NCI-H1105 treated with DMSO at 0.1 percent for 48 hours (cell line): ENCODE measurements around the gene CNTNAP4.

Experiments
- DNase-seq: peaks from one replicate; lab custom pipeline; 2025; lab: John Stamatoyannopoulos, UW

CNTNAP4 gene

GRCh38 chr16:76309639-76310335, 32.6 kb downstream of the CNTNAP4 start:
- no peak for DNase-seq

DNA sequence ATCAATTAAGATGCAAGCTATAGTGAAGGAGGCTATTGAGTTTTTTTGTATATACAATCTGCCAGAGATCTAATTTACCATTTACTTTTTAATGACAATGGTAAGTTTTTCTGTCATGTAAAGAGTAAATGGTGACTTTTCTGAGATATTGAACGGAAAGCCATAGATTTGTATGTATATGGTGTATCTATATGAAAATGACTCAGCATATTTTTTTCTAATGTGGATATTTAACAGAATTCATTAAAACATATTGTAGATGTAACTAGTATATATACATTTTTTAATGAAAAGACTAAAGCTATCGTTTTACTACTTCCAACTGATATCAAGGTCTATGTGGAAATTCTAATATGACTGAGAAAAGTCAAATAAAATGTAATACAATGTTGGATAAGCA, 34.1 kb downstream of the CNTNAP4 start:
- DNase-seq: no peak

DNA sequence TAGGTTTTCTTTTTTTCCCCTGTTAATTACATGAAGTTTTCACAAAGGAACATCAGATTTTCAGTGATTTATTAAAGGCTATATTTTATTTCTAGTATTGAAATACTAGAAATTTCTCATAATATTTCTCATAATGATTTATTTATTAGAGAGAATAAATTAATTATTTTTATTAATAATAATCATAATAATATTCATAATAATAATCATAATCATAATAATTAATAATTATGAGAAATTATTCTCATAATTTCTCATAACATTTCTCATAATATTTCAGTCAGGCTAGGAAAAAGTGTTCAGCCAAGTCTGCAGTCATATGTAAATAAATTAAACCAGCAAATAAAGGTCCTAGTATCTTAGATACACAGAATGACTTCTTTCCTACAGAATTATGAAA, 41.4 kb downstream of the CNTNAP4 start:
- DNase-seq: no peak

- no peak for DNase-seq
These were observed 51.9 kb downstream of the CNTNAP4 start for GRCh38 chr16:76329106-76329505.

DNA sequence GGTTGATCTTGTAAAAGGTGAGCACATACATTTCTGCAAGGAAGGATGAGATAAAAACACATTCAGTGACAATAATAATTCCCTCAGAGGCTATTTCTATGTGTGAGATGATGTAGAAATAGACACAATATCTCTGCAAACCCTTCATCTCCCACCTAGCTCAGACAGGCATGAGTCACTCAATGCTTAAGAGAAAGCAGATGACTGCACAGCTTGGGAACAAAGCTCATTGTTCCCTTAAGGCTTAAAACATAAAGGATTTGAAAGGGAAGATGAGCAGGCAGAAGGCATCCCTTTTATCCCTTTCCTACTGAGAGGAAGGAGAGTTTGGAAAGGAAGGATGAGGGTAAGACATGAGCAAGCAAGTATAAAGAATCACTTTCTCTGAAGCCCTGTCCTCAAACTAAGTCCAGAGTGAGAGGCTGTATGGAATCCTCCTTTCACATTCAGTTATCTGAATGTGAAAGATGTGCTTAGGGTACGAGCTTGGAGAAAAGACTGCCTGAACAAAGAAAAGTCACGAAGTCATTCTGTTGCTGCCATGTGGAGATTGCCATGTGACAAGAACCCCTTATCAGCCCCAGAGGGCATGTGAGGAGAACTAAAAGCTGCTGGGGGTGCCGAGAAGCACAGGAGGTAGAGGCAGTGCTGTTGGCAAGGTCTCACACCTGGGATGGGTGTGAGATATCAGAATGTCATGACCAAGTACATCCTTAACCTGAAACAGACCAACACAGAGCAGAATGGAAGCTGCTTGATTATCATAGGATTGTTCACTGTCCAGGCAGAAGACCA, 58.2 kb downstream of the CNTNAP4 start:
- DNase-seq: no peak

- no peak for DNase-seq
These were observed 58.9 kb downstream of the CNTNAP4 start for GRCh38 chr16:76336112-76336511.

GRCh38 chr16:76338472-76338871, 61.3 kb downstream of the CNTNAP4 start:
- DNase-seq: no peak

- no peak for DNase-seq
These were observed 66.6 kb downstream of the CNTNAP4 start for GRCh38 chr16:76343769-76344168.

DNA sequence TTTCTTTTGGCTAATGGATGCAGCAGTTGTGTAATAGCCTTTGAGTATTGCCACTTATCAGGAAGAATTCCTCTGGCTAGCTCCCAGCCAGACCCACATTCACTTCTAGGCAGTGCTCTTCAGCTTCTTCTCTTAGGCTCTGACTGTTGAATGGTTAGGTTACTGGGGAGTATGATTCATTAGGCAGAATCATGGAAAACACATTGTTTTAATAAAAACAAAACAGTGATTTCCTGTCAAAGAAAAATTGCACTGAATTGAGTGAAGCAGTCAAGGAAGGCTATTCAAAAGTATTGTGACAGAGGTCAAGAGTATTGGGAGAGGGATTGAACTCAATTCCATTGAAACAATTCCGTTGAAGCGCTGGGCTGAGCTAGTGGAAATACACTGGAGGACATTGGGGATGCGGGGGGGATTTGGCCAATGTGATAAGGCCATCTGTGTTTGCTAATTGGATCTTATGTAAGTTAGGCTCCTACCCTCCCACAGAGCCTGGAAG, 68.0 kb downstream of the CNTNAP4 start:
- no peak for DNase-seq

DNA sequence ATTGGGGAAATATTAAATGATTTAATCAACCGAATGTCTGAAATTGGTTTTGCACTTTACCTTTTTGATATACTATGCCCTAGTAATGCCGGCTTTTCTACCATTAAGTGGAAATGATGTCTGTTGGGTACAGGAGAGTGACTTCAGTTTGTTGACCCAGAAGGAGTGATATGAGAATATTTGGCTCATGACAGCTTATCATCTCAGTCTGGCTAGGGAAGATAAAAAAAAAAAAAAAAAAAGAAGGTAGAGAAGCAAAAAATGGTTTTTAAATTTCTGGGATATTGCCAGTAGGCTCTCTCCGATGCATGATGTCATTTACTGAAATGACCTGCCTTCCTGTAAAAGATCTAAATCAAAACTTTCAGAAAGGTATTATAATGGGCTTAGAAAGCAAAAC, 69.0 kb downstream of the CNTNAP4 start:
- DNase-seq: no peak

- no peak for DNase-seq
These were observed 74.2 kb downstream of the CNTNAP4 start for GRCh38 chr16:76351441-76351840.

GRCh38 chr16:76360404-76360803, 83.2 kb downstream of the CNTNAP4 start:
- no peak for DNase-seq

DNA sequence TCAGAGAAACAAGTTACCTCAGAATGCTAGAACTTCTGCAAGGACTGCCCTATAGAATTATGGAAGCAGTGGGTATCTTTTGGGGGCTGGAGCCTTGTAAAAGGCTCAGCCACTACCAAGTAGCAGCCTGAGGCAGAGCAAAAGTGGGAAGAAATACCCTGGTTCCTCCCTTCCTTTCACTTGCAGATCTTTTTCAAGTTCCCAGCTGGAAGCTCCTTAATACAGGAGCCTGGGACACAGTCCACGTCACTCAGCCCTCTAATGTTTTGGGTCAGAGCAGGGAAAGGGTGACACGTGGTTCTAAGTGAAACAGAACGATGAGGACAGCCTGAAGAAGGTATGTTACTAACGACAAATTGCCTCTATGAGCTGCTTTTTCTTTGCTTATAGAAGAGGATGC, 93.1 kb downstream of the CNTNAP4 start:
- DNase-seq: no peak

GRCh38 chr16:76371441-76371840, 94.2 kb downstream of the CNTNAP4 start:
- no peak for DNase-seq

DNA sequence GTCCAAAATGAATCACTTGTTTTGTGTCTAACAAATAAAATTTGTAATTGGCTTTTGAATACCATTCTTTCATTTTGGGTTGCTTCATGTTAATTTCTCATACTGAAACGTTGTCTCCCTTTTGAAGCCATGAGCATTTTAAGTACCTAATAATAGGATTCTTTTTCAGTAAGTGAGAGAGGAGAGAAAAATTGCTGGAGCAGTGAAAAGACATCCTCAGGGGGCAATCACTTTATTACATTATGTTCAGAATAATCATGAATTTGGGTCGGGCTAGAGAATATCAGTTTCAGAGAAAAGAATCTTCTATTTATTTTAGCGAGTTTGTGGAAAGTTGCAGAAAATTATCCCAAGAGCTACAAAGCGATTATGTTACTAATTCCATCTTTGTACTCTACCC, 96.8 kb downstream of the CNTNAP4 start:
- no peak for DNase-seq

GRCh38 chr16:76376988-76377387, 99.8 kb downstream of the CNTNAP4 start:
- no peak for DNase-seq

DNA sequence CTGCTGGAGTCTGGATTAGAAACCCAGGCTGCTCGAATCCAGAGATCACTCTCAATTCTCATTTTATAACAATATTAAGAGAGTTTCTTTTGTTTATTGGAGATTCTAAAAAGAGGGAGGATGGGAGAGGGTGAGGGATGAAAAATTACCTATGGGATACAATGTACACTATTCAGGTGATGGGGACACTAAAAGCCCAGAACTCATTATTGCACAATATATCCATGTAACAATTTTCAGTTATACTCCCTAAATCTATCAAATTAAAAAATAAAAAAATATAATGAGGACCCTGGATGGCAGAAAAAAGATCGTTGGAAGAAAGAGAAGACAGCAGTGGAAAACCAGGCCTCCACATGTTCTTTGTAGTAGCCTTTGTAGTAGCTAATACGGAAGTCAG, 100.8 kb downstream of the CNTNAP4 start:
- DNase-seq: no peak

DNA sequence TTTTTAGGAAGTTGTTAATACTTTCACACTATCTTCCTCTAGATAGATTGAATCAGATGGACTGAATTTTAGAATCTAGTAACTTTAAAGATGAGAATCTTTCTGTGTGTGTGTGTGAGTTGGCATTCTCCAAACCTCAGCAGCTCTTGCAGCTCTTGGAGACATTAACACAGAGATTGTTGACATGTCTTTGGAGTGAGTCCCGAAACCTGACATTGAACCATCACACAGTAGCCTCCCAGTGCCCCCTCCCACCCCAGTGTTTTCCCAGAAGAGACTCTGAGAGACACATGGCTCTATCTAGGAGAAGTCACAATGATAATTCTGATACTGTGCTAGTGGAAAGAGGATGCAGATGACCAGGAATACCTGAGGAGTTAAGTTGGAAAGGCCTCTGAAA, 103.9 kb downstream of the CNTNAP4 start:
- DNase-seq: no peak

- DNase-seq: no peak
These were observed 108.5 kb downstream of the CNTNAP4 start for GRCh38 chr16:76385601-76386230.

- DNase-seq: no peak
These were observed 109.6 kb downstream of the CNTNAP4 start for GRCh38 chr16:76386784-76387183.

- no peak for DNase-seq
These were observed 110.8 kb downstream of the CNTNAP4 start for GRCh38 chr16:76387994-76388393.

- no peak for DNase-seq
These were observed 111.9 kb downstream of the CNTNAP4 start for GRCh38 chr16:76389126-76389525.

GRCh38 chr16:76390476-76390875, 113.3 kb downstream of the CNTNAP4 start:
- no peak for DNase-seq
